Measurements from ENCODE around the gene MTOR.

The MTOR gene

DNA sequence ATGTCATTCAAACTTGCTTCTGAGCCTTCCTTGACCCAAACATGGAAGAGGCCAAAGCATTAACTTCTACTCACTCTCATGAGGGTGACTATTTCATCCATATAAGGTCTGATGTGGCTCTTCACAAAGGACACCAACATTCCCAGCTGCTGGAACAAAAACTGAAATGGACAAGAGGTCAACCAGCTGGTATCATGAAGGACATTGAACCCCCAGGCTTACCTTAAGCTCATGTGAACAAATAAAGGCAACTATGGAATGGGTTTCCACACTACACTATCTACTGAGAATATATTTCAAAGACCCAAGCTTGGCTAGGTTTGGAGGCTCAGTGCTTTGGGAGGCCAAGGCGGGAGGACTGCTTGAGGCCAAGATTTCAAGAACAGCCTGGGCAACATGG, 46.3 kb downstream of the MTOR start:
- H3K36me3 Mint-ChIP-seq (ENCODE audit: low read depth) = peaks cover 98% of the 10 kb centered on the region

DNA sequence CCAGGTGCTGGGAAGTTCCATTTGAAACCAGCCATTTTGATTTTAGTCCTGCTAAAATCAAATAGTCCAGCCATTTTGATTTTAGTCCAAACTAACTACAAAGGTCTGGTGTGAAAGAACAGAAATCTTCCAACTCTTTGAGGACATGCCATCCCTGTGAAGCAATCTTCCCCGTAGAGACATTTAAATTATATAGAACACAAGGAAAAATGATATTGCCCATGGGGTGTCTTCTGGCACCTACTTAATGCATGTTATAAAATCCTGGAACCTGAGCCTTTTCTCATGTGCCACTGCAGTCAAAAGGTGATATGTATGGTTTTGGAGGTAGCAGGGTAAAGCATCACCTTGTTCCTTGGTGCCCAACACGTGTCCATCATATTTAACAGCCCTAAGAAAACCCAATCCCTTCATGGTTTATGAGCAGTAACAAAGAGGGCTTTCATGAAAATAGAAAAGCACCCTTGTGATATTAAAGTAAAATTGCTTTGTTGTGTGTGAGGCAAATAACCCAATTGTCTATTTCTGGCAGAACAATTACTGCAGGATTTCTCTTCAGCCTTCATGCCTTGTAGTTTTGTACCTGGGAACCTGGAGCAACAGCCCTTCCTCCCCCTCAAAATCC, 46.9 kb downstream of the MTOR start:
- H3K36me3 Mint-ChIP-seq (ENCODE audit: low read depth) = peaks cover 98% of the 10 kb centered on the region
- H3K4me3 Mint-ChIP-seq = no peak overlapping the region
- no peak overlapping the region for H3K27ac Mint-ChIP-seq
- H3K4me1 Mint-ChIP-seq (ENCODE audit: low read depth) = no peaks in the 10 kb centered on the region
- intact Hi-C loops (cut with micrococcal nuclease) = no loop called here
- H3K27me3 Mint-ChIP-seq = no peaks in the 10 kb centered on the region
- no peaks in the 10 kb centered on the region for H3K9me3 Mint-ChIP-seq

More for the DNA sequence above, 46.3 kb downstream of the MTOR start:
- no peaks in the 10 kb centered on the region for H3K9me3 Mint-ChIP-seq
- no peak overlapping the region for H3K27ac Mint-ChIP-seq
- no peaks in the 10 kb centered on the region for H3K4me1 Mint-ChIP-seq (ENCODE audit: low read depth)
- H3K4me3 Mint-ChIP-seq = no peak overlapping the region
- intact Hi-C loops (cut with micrococcal nuclease) = no loop called here
- H3K27me3 Mint-ChIP-seq = no peaks in the 10 kb centered on the region

DNA sequence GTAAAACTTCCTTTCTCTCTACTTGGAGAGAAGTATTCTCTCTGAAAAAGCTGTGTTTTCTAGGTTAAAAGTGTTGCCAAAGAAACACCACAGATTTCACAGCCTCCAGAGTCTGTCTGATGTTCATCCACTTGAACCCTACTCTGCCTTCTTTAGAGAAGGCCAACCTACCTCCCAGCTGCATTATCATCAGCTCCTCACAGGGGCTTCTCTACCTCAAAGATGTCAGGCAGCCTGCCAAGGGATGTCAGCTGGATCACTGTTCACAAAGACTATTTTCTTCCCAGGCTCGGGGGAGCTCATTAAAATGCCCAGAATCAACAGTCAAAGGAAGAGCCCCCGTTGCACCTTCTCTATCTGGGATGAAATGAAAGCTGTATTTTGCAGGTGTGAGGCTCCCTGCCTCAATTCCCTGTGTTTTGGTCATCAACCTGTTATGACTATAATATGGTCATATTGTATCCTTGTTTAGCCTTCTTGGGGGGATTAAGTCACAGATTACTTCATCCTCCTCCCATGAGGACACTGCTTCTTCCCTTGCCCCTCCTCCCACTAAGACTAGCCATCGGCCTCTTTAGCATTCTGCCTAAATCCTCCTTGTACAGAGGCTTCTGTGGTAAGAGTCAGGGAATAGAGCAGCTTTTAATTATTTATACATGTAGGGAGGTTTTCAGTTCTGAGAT, 47.5 kb downstream of the MTOR start:
- no peaks in the 10 kb centered on the region for H3K4me1 Mint-ChIP-seq (ENCODE audit: low read depth)
- H3K4me3 Mint-ChIP-seq = no peak overlapping the region
- no peaks in the 10 kb centered on the region for H3K9me3 Mint-ChIP-seq
- H3K27me3 Mint-ChIP-seq = no peaks in the 10 kb centered on the region
- H3K36me3 Mint-ChIP-seq (ENCODE audit: low read depth) = peaks cover 98% of the 10 kb centered on the region
- no peak overlapping the region for H3K27ac Mint-ChIP-seq
- intact Hi-C loops (cut with micrococcal nuclease) = no loop called here

DNA sequence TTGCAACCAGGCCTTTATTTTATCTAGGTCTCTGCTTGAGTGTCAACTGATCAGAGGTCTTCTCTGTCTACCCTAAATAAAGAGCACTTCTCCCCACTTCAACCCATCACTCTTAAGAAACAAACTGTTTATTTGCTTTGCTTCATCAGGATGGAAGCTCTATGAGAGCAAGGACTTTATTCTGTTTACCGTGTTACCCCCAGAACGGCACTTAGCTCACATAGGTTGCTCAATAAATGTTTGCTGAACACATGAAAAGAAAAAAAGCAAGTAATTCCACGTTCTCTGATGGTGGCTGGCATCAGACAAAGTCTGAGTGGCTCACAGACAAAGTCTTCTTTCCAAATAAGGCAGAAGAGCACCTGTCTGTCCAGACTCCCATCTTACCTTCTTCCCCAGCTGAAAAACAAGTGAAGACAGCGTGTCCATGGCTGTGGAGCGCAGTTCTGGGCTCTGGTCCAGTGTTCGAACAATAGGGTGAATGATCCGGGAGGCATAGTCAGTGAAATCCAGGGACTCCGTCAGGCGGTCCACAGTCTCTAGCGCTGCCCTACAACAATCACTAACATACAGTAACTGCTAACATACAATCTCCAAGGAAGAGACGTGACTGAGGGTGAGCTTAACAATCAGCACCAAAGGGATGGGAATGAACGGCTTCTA, 50.3 kb downstream of the MTOR start:
- no peak overlapping the region for H3K27ac Mint-ChIP-seq
- H3K4me1 Mint-ChIP-seq (ENCODE audit: low read depth) = no peaks in the 10 kb centered on the region
- intact Hi-C loops (cut with micrococcal nuclease) = no loop called here
- H3K4me3 Mint-ChIP-seq = no peak overlapping the region
- no peaks in the 10 kb centered on the region for H3K9me3 Mint-ChIP-seq
- H3K36me3 Mint-ChIP-seq (ENCODE audit: low read depth) = peaks cover 98% of the 10 kb centered on the region
- H3K27me3 Mint-ChIP-seq = no peaks in the 10 kb centered on the region

GRCh38 chr1:11211461-11211860, 50.9 kb downstream of the MTOR start:
- Mint-ChIP-seq H3K9me3 (no peaks in the 10 kb centered on the region), H3K4me3 (no peak overlapping the region), H3K4me1 (ENCODE audit: low read depth) (no peaks in the 10 kb centered on the region), H3K27me3 (no peaks in the 10 kb centered on the region), H3K36me3 (ENCODE audit: low read depth) (peaks cover 98% of the 10 kb centered on the region), H3K27ac (no peak overlapping the region)
- intact Hi-C loops (cut with micrococcal nuclease) = no loop called here

- intact Hi-C loops (cut with micrococcal nuclease) = no loop called here
- Mint-ChIP-seq H3K36me3 (ENCODE audit: low read depth) (peaks cover 99% of the 10 kb centered on the region), H3K27ac (no peak overlapping the region), H3K9me3 (no peaks in the 10 kb centered on the region), H3K4me3 (no peak overlapping the region), H3K27me3 (no peaks in the 10 kb centered on the region), H3K4me1 (ENCODE audit: low read depth) (no peaks in the 10 kb centered on the region)
Observed at GRCh38 chr1:11207898-11208611, 54.3 kb downstream of the MTOR start.

- no peaks in the 10 kb centered on the region for H3K9me3 Mint-ChIP-seq
- H3K36me3 Mint-ChIP-seq (ENCODE audit: low read depth) = peaks cover 94% of the 10 kb centered on the region
- no peak overlapping the region for H3K27ac Mint-ChIP-seq
- H3K4me1 Mint-ChIP-seq (ENCODE audit: low read depth) = no peaks in the 10 kb centered on the region
- no peaks in the 10 kb centered on the region for H3K27me3 Mint-ChIP-seq
- intact Hi-C loops (cut with micrococcal nuclease) = no loop called here
- H3K4me3 Mint-ChIP-seq = no peak overlapping the region
Observed at GRCh38 chr1:11204396-11205190, 57.8 kb downstream of the MTOR start.

- H3K27me3 Mint-ChIP-seq = no peaks in the 10 kb centered on the region
Observed at GRCh38 chr1:11198851-11199594, 63.3 kb downstream of the MTOR start.

DNA sequence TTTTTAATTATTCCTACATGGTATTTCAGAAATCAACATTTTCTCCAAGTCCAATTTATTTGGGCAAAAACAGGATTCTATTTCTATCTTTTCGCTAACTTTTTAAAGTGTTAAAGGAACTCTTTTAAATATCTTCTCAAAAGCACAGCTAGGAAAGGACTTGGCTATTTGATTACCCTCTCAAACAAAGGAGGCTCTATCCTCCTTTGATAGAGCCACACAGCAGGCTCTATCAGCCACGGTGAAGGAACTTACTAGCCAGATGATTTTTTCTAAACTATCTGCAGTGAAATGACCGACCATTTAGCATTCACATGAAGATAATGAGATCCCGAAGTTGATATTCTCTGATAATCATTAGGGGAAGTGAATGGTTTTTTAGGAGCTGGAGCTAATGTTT, 64.1 kb downstream of the MTOR start:
- intact Hi-C loops (cut with micrococcal nuclease) = no loop called here
- Mint-ChIP-seq H3K36me3 (ENCODE audit: low read depth) (peaks cover 96% of the 10 kb centered on the region), H3K9me3 (no peaks in the 10 kb centered on the region), H3K27me3 (no peaks in the 10 kb centered on the region), H3K27ac (no peak overlapping the region), H3K4me3 (no peak overlapping the region), H3K4me1 (ENCODE audit: low read depth) (no peaks in the 10 kb centered on the region)

More at GRCh38 chr1:11198851-11199594, 63.3 kb downstream of the MTOR start:
- Mint-ChIP-seq H3K36me3 (ENCODE audit: low read depth) (peaks cover 96% of the 10 kb centered on the region), H3K27ac (no peak overlapping the region), H3K4me3 (no peak overlapping the region), H3K4me1 (ENCODE audit: low read depth) (no peaks in the 10 kb centered on the region), H3K9me3 (no peaks in the 10 kb centered on the region)
- intact Hi-C loops (cut with micrococcal nuclease) = no loop called here

DNA sequence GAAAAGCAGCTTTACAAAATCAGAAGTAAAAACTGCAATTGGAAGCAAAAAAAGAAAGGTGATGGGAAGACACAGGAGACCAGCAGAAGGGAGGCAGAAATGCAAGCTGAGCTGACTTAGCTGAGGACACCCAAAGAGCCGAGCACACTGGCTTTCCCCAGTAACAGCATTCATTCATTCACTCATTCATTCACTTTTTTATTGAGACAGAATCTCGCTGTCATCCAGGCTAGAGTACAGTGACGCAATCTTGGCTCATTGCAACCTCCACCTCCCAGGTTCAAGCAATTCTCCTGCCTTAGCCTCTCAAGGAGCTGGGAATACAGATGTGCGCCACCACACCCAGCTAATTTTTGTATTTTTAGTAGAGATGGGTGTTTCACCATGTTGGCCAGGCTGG, 65.0 kb downstream of the MTOR start:
- intact Hi-C loops (cut with micrococcal nuclease) = no loop called here
- no peaks in the 10 kb centered on the region for H3K27me3 Mint-ChIP-seq
- H3K4me1 Mint-ChIP-seq (ENCODE audit: low read depth) = no peaks in the 10 kb centered on the region
- H3K36me3 Mint-ChIP-seq (ENCODE audit: low read depth) = peaks cover 96% of the 10 kb centered on the region
- no peak overlapping the region for H3K4me3 Mint-ChIP-seq
- no peak overlapping the region for H3K27ac Mint-ChIP-seq
- no peaks in the 10 kb centered on the region for H3K9me3 Mint-ChIP-seq

GRCh38 chr1:11196945-11197344, 65.4 kb downstream of the MTOR start:
- H3K27me3 Mint-ChIP-seq = no peaks in the 10 kb centered on the region
- H3K4me3 Mint-ChIP-seq = no peak overlapping the region
- no peak overlapping the region for H3K27ac Mint-ChIP-seq
- no peaks in the 10 kb centered on the region for H3K9me3 Mint-ChIP-seq
- peaks cover 98% of the 10 kb centered on the region for H3K36me3 Mint-ChIP-seq (ENCODE audit: low read depth)
- intact Hi-C loops (cut with micrococcal nuclease) = no loop called here
- H3K4me1 Mint-ChIP-seq (ENCODE audit: low read depth) = no peaks in the 10 kb centered on the region

DNA sequence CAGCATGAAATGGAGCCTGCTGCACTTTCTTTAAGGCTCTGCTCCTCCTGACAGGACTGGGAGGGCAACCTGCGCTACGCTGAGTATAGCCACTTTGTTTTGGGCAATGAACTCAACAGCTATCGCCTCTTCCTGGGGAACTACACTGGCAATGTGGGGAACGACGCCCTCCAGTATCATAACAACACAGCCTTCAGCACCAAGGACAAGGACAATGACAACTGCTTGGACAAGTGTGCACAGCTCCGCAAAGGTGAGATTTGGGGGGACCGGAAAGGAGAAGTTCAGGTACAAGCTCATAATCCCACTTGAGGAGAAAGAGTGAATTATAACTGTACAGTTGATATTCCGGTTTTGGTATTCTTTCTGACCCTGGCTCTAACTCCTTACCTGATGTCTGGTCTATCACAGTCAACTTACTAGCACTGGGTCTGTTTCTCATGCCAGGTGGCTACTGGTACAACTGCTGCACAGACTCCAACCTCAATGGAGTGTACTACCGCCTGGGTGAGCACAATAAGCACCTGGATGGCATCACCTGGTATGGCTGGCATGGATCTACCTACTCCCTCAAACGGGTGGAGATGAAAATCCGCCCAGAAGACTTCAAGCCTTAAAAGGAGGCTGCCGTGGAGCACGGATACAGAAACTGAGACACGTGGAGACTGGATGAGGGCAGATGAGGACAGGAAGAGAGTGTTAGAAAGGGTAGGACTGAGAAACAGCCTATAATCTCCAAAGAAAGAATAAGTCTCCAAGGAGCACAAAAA, 67.8 kb downstream of the MTOR start:
- H3K4me3 Mint-ChIP-seq = no peak overlapping the region
- no peaks in the 10 kb centered on the region for H3K27me3 Mint-ChIP-seq
- peaks cover 99% of the 10 kb centered on the region for H3K36me3 Mint-ChIP-seq (ENCODE audit: low read depth)
- no peaks in the 10 kb centered on the region for H3K9me3 Mint-ChIP-seq
- H3K4me1 Mint-ChIP-seq (ENCODE audit: low read depth) = no peaks in the 10 kb centered on the region
- no peak overlapping the region for H3K27ac Mint-ChIP-seq
- intact Hi-C loops (cut with micrococcal nuclease) = no loop called here
